Osteoblast (primary cell): ENCODE data around the gene SNTG2. TPM values are rescaled to one million over a fixed set of nuclear protein-coding genes. Genes with fewer than 3 reads are reported as not detected.

ENCODE experiments used
- DNase-seq: peaks from one replicate; pipeline ENCODE4 v3.0.0; 2011; ENCODE audit warnings: low spot score, mixed read lengths; ENCODE audit not compliant: insufficient read length; ENCODE audit errors: missing footprints
- H2AFZ ChIP-seq: 2 replicates; pipeline ENCODE4 v1.6.0; 2011; ENCODE audit warnings: mild to moderate bottlenecking, low read length
- H3K27ac ChIP-seq: 2 replicates; pipeline ENCODE4 v1.5.1; 2011; ENCODE audit warnings: mild to moderate bottlenecking, low read depth, low read length, moderate library complexity
- H3K27me3 ChIP-seq: 2 replicates; pipeline ENCODE4 v1.6.0; 2012; ENCODE audit warnings: mild to moderate bottlenecking, control low read depth, inconsistent platforms, low read length, moderate library complexity; ENCODE audit not compliant: insufficient read depth
- H3K36me3 ChIP-seq: 2 replicates; pipeline ENCODE4 v1.5.1; 2011; ENCODE audit warnings: mild to moderate bottlenecking, low read length, control low read depth, moderate library complexity; ENCODE audit not compliant: insufficient read depth
- H3K4me1 ChIP-seq: 2 replicates; pipeline ENCODE4 v1.5.1; 2011; ENCODE audit warnings: mild to moderate bottlenecking, low read length, control low read depth, moderate library complexity; ENCODE audit not compliant: insufficient read depth
- H3K4me2 ChIP-seq: 2 replicates; pipeline ENCODE4 v1.6.0; 2011; ENCODE audit warnings: mild to moderate bottlenecking, low read length; ENCODE audit not compliant: insufficient read depth
- H3K4me3 ChIP-seq: fragments of 200-600 bp; sonication (generic); 3 replicates; pipeline ENCODE4 v1.5.1; 2012; ENCODE audit warnings: mild to moderate bottlenecking, low read length, inconsistent platforms; ENCODE audit not compliant: insufficient read depth
- H3K79me2 ChIP-seq: 2 replicates; pipeline ENCODE4 v1.6.0; 2012; ENCODE audit warnings: mild to moderate bottlenecking, low read length, control low read depth, inconsistent platforms; ENCODE audit not compliant: insufficient read depth
- H3K9me3 ChIP-seq: 2 replicates; pipeline ENCODE4 v1.5.1; 2011; ENCODE audit warnings: low read depth, low read length, control low read depth
- H4K20me1 ChIP-seq: 2 replicates; pipeline ENCODE4 v1.6.0; 2012; ENCODE audit warnings: mild to moderate bottlenecking, low read length, control low read depth; ENCODE audit not compliant: insufficient read depth
- total RNA-seq: library from RNA; depleted of rRNA; stranded (reverse); fragments of >200 nt; gene quantifications from 2 replicates; pipeline ENCODE4 v1.2.3, GENCODE V29; 2012
- TF ChIP-seq, protein P1 (sequence below): IDR thresholded peaks from 2 replicates; pipeline ENCODE4 v1.5.1; 2011; ENCODE audit warnings: mild to moderate bottlenecking, low read depth, low read length, moderate library complexity; ENCODE audit errors: extremely low read depth

SNTG2 gene
- total RNA-seq, 1 donor = 1.4 TPM

DNA sequence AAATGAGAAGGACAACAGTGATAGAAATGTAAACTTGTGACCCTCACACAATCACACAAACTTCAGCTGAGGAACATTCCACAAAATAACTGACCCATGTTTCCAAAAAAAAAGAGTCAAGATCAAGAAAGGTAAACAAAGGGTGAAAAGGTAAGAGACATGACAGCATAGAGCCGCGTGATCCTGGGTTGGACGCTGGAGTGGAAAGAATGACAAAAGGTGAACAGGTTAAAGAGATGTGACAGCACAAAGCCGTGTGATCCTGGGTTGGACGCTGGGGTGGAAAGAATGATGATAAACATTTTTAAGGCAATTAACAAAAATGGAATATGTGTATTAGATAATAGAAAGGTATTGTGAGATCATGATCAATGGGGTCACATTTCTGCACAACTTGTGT lies 110.3 kb downstream of the SNTG2 start:
- H4K20me1 ChIP-seq = no peaks in the 10 kb centered on the region
- H2AFZ ChIP-seq = no peak overlapping the region
- no peak for DNase-seq
- no peaks in the 10 kb centered on the region for H3K9me3 ChIP-seq
- H3K27ac ChIP-seq = no peak overlapping the region
- H3K4me3 ChIP-seq = no peak overlapping the region
- no peaks in the 10 kb centered on the region for H3K4me1 ChIP-seq
- TF ChIP-seq, protein P1, sequence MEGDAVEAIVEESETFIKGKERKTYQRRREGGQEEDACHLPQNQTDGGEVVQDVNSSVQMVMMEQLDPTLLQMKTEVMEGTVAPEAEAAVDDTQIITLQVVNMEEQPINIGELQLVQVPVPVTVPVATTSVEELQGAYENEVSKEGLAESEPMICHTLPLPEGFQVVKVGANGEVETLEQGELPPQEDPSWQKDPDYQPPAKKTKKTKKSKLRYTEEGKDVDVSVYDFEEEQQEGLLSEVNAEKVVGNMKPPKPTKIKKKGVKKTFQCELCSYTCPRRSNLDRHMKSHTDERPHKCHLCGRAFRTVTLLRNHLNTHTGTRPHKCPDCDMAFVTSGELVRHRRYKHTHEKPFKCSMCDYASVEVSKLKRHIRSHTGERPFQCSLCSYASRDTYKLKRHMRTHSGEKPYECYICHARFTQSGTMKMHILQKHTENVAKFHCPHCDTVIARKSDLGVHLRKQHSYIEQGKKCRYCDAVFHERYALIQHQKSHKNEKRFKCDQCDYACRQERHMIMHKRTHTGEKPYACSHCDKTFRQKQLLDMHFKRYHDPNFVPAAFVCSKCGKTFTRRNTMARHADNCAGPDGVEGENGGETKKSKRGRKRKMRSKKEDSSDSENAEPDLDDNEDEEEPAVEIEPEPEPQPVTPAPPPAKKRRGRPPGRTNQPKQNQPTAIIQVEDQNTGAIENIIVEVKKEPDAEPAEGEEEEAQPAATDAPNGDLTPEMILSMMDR = no peak
- H3K36me3 ChIP-seq = no peaks in the 10 kb centered on the region
- H3K27me3 ChIP-seq = no peaks in the 10 kb centered on the region
- H3K79me2 ChIP-seq = no peaks in the 10 kb centered on the region
- no peak overlapping the region for H3K4me2 ChIP-seq

DNA sequence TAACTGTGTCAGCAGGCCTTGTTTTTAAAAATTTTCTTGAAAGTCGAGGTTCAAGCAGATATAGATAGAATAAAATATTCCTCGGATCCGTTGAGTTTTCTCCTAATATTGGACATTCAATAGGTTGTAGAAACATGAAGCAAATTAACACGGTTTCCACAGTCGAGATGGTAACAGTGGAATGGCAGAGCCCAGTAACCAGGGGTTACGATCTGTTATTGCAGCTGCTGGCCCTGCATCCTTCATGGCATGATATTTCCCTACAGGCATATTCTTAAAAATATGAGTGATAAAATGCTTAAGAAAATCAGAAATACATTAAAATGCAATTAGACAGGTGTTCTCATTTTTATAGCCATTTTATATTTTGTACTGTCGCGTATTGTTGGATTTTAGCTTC lies 117.6 kb downstream of the SNTG2 start:
- Histone ChIP-seq H3K27me3 (no peaks in the 10 kb centered on the region), H3K4me3 (no peak overlapping the region), H3K9me3 (no peaks in the 10 kb centered on the region), H2AFZ (no peak overlapping the region), H3K79me2 (no peaks in the 10 kb centered on the region), H3K36me3 (no peaks in the 10 kb centered on the region), H3K27ac (no peak overlapping the region), H4K20me1 (no peaks in the 10 kb centered on the region), H3K4me2 (no peak overlapping the region), H3K4me1 (no peaks in the 10 kb centered on the region)
- TF ChIP-seq, protein P1 = no peak
- no peak for DNase-seq

DNA sequence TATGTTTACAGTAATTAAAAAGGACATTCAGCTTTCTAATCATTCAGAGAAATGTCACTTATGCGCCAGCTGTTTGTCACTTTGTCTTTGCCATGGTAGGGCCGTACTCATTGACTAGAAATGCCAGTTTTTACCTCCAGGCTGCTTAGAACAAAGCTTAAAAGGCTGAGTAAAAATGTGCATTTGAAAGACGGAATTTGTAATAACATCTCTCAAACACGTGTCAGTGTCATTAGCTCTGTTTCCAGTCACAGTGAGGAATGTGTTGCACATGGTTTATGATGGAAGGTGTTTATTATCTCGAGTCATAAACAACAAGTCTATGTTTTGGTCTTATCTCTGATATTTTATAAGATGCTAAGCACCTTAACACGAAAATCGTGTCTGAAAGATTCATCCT lies 118.2 kb downstream of the SNTG2 start:
- H2AFZ ChIP-seq = no peak overlapping the region
- TF ChIP-seq, protein P1 = no peak
- H3K27me3 ChIP-seq = no peaks in the 10 kb centered on the region
- no peaks in the 10 kb centered on the region for H3K4me1 ChIP-seq
- no peak overlapping the region for H3K4me2 ChIP-seq
- no peaks in the 10 kb centered on the region for H3K36me3 ChIP-seq
- no peaks in the 10 kb centered on the region for H4K20me1 ChIP-seq
- no peaks in the 10 kb centered on the region for H3K79me2 ChIP-seq
- DNase-seq = no peak
- no peaks in the 10 kb centered on the region for H3K9me3 ChIP-seq
- H3K4me3 ChIP-seq = no peak overlapping the region
- no peak overlapping the region for H3K27ac ChIP-seq

DNA sequence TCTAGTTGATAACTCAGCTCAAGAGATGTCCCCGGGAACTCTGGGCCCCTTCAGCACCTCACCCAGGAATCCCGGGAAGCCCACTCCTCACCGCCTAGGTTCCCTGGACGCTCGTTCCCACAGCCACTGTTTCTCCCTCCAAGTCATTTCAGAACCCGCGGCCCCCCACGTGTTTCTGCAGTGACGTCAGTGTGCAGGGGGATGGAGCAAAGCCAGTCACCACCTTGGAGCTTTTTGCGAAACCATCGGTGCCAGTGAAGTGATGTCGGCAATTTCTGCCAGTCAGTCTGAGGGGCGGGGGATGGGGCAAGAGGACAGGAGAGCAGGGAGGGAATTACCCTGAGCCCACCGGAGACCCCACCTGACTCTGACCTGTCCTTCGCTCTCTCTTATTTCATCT lies 119.2 kb downstream of the SNTG2 start:
- Histone ChIP-seq H3K36me3 (no peaks in the 10 kb centered on the region), H3K27me3 (no peaks in the 10 kb centered on the region), H3K27ac (no peak overlapping the region), H3K4me1 (no peaks in the 10 kb centered on the region), H4K20me1 (no peaks in the 10 kb centered on the region), H3K4me2 (no peak overlapping the region), H3K79me2 (no peaks in the 10 kb centered on the region), H3K4me3 (no peak overlapping the region), H3K9me3 (no peaks in the 10 kb centered on the region), H2AFZ (no peak overlapping the region)
- TF ChIP-seq, protein P1 = no peak
- no peak for DNase-seq
